ENCODE measurements around the gene NR5A1.

- TF ChIP-seq CTCF (IDR thresholded peaks at IDR 0.05) (no peak), EP300 (IDR thresholded peaks at IDR 0.05) (no peak), POLR2AphosphoS5 (IDR thresholded peaks at IDR 0.05) (no peak), POLR2A (IDR thresholded peaks at IDR 0.05) (no peak)
Observed at GRCh38 chr9:124502711-124503702, 4.2 kb downstream of the NR5A1 start.

All from gastroesophageal sphincter (tissue), 3 donors.